GM21360 (cell line): ENCODE data around the gene TEAD3.
A peak's percentile ranks its signal among the peaks of the same experiment; 100 is the strongest.

Experiments used
- ATAC-seq: cut with Tn5 transposase; IDR thresholded peaks from one replicate; pipeline ENCODE4 v1.9.1; 2021; ENCODE audit warnings: mild to moderate bottlenecking, moderate library complexity; ENCODE audit not compliant: unreplicated experiment

The TEAD3 gene

DNA sequence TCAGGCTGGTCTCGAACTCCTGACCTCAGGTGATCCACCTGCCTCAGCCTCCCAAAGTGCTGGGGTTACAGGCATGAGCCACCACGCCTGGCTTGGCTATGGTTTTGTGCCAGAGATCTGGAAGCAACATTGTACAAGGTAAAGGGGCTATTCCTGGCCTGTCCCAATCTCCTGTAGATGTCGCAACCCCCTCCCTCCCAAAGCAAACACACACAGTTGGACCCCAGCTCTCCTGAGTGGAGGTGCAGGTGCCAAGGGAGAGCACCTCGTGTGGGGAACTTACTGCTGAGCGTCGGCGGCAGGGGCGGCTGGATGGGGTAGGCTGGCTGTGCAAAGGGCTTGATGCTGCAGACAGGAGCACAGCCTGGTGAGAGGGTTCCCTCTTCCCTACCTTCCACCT is 19.9 kb downstream of the TEAD3 start:
- ATAC-seq: no peak

DNA sequence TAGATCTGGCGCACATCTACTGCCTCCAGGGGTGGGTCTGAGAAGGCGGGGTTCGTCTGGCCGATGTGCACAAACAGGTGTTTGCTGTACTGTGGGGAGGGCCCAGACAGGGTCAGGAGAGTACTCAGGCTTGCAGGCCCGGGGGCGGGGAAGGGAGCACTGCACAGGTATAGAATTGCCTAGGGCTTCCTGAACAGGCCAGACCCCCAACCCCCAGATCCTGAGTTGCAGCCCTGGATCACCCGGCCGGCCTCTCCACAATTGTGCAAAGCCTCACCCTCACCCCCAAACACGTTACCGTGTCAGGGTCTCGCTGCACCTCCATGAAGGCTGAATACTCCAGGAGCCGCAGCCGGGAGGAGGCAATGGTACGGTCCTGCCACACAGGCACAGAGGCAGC is 20.9 kb downstream of the TEAD3 start:
- no peak for ATAC-seq

DNA sequence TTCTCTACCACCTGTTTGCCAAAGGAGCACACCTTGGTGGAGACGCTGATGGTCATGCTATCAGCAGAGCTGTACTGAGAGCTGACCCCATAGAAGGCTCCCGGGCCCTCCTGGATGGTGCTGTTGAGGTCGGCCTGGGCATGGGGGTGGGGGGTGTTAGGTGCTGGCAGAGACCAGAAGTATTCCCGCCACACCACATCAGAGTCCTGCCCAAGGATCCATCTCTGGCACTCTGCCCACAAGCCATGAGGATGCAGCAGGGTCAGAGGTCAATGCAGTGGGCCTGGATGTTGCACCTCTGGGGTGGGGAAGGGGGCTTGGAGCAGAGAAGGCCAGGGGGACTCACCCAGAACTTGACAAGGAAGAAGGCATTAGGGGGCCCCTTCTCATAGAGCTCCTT is 21.3 kb downstream of the TEAD3 start:
- ATAC-seq: no peak

- no peak for ATAC-seq
Measured at GRCh38 chr6:35474942-35475570, 21.8 kb downstream of the TEAD3 start.

DNA sequence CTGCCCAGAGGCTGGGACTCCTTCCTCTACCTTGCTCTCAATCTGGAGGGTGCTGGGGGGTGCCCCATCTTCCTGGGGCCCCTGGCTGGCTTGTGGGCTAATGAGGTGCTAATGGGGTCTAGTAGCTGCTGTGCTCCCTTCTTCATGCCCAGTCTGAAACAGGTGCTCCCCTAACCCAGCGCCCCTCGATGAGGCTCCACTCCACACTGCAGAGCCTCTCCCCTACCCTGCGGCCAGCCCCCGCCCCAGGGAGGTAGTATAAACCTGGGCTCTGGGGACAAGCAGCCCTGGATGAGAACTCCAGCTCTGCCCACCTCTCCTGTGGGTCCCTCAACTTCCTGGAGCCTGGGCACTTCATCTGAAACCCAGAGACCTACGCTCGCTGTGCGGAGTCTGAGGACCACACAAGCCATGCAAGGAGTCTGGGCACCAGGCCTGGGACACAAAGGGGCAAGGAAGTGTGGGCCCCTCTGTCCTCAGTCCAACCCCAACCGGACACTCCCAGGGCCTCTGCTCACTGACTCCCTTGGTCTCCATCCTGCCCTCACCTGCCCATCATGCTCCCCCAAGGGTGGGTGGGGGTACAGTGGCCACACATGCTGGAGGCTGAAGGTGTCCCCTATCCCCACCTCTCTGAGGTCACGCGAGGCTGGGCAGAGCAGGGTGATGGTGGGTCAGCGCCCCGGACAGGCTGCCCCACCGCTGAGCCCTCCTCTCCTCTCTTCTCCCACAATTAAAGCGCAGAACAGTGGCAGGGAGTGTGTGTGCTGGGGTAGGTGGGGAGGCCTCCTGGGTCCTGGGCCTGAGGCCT is 22.5 kb downstream of the TEAD3 start:
- ATAC-seq: no peak

DNA sequence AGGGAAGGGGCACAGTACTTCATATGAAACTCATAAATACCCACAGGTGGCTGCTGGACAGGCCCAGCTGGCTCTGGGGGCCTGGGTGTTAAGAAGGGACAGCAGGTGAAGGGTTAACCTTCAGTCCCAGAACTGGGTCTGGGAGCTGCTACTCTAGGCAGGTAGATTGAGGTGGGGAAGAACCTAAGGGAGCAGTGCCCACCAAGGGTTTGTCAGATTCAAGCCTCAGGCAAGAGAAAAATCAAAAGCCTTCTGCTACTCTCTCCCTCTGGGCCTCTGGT is 23.1 kb downstream of the TEAD3 start:
- no peak for ATAC-seq

DNA sequence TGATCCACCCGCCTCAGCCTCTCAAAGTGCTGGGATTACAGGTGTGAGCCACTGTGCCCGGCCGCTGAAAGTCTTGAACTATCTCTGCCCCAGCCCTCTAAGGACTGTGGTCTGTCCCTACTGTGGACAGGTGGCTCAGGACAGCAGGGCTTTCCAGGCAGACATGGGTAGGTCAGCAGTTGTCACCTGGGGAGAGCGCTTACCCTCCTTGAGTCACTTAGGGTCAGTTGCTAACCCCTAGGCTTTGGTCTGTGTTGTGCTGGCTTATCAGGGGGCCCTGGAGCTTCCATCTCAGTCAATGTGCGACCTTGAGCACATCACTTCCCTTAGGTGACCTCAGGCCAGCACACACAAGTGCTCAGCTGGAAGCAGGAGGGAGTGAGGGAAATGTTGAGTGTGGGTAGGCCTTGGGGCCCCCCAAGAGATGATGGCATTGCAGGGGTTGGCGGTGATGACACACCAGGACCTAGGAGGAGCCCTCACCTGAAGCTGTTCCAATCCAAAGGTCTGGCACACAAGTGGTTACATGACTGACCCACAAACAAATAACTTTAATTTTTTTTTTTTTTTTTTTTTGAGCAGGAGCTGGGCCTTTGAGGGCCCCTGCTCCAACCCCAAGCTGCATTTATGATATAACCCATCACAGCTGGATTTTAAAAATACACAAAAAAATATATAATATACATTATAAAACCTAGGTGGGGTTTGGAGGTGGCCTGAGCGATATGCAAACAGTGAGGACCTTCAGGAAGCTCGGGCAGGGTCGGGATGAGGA is 23.6 kb downstream of the TEAD3 start:
- no peak for ATAC-seq

DNA sequence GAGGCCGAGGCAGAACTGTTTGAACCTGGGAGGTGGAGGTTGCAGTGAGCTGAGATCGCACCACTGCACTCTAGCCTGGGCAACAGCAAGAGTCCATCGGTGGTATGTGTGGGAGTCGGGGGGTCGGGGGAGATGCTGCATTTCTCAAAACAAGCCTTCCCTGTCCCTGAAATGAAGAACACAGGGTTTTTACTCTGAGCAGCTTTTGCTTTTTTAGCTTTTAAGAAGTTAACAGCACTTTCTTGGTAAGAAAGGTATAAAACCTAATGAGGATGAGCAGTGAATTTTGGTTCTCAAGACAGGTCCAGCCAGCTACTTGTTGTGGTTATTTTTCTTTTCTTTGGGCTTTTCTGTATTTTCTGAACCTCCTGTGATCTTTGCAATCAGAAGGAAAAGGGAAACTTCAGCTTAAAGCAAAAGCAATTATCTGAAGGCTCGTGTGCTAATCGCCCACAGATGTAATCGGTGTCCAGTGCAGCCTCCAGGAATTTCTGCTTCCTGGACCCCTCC is 25.0 kb downstream of the TEAD3 start:
- no peak for ATAC-seq

DNA sequence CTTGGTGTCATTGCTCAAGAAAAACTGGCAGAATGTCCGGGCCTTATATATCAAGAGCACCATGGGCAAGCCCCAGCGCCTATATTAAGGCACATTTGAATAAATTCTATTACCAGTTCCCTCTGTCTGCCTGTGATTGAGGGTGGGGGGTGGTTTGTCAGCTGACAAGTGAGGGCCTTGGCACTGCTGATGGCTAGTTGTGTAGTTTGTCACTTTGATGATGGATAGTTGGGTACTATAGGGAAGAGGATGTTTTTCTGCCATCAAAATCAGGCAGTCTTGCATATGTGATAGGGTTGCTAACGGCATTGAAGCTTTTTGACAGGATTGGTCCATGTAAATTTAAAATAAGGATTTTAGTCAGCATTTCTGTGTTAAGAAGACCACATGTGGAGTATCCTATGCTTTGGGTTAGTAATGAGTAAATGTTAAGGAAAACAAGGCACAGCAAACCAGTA is 26.2 kb downstream of the TEAD3 start:
- ATAC-seq: no peak

GRCh38 chr6:35469751-35470662 is 26.9 kb downstream of the TEAD3 start:
- no peak for ATAC-seq

DNA sequence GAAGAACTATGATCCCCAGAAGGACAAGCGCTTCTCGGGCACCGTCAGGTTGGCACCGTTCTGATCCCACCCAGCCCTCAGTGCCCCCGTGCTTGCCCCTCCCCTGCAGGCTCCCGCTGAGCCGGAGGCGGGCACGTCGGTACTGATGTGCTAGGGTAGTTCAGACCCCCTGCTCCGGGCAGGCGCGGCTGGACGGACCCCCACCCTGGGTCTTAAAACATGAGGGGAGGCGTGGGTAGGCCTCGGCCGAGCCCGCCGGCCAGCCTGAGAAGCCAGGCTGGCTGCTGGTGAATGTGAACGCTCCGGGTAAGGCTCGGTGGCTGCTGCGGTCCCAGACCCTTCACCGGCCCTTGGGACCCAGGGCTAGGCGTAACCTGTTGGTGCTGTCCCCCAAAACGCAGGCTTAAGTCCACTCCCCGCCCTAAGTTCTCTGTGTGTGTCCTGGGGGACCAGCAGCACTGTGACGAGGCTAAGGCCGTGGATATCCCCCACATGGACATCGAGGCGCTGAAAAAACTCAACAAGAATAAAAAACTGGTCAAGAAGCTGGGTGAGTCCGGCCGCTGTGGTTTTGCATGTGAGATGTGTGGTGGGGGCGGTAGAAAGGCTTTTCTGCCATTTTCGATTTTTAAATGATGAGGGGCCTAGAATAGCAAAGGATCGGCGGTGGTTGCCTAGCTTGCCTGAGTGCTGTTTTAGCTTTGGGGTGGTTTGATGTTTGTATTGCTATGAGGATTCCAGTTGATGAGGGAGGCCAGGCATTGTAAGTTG is 27.7 kb downstream of the TEAD3 start:
- no peak for ATAC-seq

DNA sequence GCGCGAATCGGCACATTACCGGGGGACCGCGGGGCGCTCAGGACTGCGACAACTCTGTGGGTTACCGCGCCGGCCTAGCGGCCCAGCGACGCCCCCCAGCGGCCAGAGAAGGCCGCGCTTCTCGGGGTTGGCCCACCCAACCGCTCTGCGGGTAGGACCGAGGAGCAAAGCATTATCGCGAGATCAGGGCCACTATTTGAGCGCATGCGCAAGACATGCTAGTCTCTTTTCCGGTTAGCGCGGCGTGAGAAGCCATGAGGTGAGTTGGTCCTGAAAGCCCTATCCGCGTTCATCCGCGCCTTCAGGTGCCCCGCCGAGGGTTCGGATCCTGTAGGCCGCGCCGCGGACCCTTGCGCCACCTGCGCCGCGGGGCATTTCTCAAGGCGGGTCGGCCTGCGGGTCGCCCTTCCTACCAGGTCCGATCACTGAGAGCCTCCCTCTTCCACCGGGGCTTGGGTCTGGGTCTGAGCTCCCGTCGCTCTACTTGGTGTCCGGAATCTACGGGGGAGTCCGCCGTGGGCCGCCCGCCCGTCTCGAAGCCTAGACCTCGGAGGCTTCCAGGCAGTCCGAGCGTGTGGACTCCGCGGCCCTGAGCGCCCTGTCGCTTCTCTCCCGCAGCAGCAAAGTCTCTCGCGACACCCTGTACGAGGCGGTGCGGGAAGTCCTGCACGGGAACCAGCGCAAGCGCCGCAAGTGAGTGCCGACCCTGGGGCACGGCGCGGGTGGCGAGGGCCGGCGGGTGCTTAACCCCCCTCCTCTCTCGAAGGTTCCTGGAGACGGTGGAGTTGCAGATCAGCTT is 28.5 kb downstream of the TEAD3 start, which contains the start of gene RPL10A:
TSS of gene RPL10A (plus strand) at position 221 of the 799 bp plus-strand sequence. CDS start at position 255, 34 bp downstream.
- ATAC-seq: peak; percentile 92

DNA sequence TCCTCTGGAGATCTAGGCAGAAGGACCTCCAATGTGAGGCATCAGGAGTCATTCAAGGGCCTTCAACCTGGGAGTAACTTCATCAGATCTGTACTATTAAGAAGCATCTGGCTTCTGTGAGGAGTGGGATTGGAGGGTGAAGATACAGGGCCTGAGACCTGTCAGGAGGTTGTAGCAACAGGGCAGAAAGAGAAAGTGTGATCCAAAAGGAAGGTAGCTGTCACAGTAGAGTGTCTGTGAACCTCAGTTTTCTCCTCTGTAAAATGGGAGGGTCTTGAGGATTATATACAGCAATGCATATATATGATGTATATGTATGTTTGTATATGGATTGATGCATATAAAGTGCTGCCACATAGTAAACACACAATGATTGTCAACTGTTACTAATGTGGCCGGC is 31.2 kb downstream of the TEAD3 start:
- no peak for ATAC-seq

DNA sequence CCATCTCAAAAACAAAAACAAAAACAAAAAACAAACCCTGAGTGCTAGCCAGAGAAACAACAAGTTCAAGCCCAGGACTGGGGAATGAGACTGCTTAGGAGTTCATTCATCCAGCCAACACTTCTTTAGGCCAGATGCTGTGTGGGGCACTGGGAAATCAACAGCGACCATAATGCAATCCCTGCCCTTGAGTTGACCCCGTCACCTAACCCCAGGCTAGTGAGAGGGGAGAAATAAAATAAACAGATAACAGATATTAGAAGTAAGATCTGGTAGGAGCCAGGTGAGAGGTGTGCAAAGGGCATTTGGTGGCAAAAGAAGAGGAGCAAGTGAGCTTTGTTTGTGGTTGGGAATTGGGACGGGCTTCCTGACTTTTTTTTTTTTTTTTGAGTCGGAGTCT is 33.6 kb downstream of the TEAD3 start:
- ATAC-seq: no peak

DNA sequence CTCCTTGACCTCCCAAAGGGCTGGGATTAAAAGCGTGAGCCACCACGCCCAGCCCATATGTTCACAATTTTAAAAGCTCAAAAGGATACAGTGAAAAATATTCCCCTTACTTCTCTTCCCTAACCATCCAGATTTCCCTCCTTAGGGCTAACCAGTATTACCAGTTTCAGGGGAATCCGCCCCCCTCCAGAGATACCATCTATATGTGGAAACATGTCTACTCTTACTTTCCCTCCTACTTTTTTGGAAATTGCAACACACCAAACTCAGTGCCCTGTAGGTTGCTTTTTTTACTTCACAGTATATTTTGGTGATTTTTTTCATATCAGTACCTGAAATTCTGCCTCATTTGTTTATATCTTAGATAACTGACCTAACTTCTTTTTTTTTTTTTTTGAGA is 35.6 kb downstream of the TEAD3 start:
- no peak for ATAC-seq

- ATAC-seq: no peak
Measured at GRCh38 chr6:35457907-35458306, 39.0 kb downstream of the TEAD3 start.

- no peak for ATAC-seq
Measured at GRCh38 chr6:35454391-35455110, 42.3 kb downstream of the TEAD3 start.

DNA sequence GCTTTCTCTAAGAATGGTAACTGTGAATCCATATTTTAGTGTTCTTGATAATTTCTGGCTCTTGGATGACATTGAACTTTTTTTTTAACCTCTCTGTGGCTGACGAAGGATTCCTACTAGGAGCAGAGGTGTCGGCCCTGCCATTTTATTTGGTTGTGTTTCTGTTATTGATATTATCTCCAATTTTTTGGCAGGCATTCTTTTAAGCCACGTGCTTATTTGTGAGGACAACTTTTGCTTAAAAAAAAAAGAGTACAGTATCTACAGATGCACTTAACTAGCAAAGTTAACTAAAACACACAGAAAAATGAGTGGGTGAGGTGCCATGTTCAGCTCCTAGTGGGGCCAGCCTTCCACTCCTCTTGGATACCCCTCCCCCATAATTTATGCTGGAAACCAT is 43.6 kb downstream of the TEAD3 start:
- ATAC-seq: no peak
